PC-3 (cell line): Measurements from ENCODE around the gene CCDC28B. TPM values are rescaled to one million over a fixed set of nuclear protein-coding genes. Genes with fewer than 3 reads are reported as not detected.

Experiments
- ATAC-seq: fragments of 200-7000 bp; cut with Tn5 transposase; 2 replicates; pipeline ENCODE4 v1.9.1; 2020; ENCODE audit warnings: mild to moderate bottlenecking, moderate library complexity
- BruUV-seq: library from RNA; stranded (reverse); fragments of 400-500 nt; replicated peaks from 2 replicates; lab custom pipeline; 2021; lab: Mats Ljungman, UMichigan
- CTCF ChIA-PET: fragments of 300-600 bp; sonication (Branson Sonifier 250); formaldehyde crosslinking; loops from one replicate; lab custom pipeline; 2022; ENCODE audit warnings: antibody characterized with exemption; lab: Charles Lee
- POLR2A ChIA-PET: fragments of 300-600 bp; sonication (Branson Sonifier 250); formaldehyde crosslinking; loops from one replicate; lab custom pipeline; 2022; ENCODE audit warnings: antibody characterized with exemption; ENCODE audit not compliant: unreplicated experiment; lab: Charles Lee
- DNase-seq: peaks from one replicate; pipeline ENCODE4 v3.0.0-alpha.2; 2015
- H2AFZ ChIP-seq: fragments of 300-600 bp; sonication (generic); 2 replicates; pipeline ENCODE4 v1.6.0; 2016; ENCODE audit warnings: antibody characterized with exemption, low read length
- H3F3A ChIP-seq: fragments of 300-600 bp; sonication (generic); one replicate; pipeline ENCODE4 v1.6.0; 2017; ENCODE audit warnings: antibody characterized with exemption, low read length, control low read depth, mild to moderate bottlenecking; ENCODE audit not compliant: unreplicated experiment
- H3K27ac ChIP-seq: fragments of 300-600 bp; sonication (generic); 2 replicates; pipeline ENCODE4 v1.5.1; 2016; ENCODE audit warnings: mild to moderate bottlenecking, low read length
- H3K27me3 ChIP-seq: fragments of 300-600 bp; sonication (generic); 2 replicates; pipeline ENCODE4 v1.6.1; 2016; ENCODE audit warnings: low read length, mixed read lengths
- H3K36me3 ChIP-seq: fragments of 300-600 bp; sonication (generic); 2 replicates; pipeline ENCODE4 v1.6.1; 2016; ENCODE audit warnings: low read depth, mixed run types, low read length, mixed read lengths
- H3K4me1 ChIP-seq: fragments of 300-600 bp; sonication (generic); 2 replicates; pipeline ENCODE4 v1.5.1; 2016; ENCODE audit warnings: low read length; ENCODE audit not compliant: insufficient read depth
- H3K4me2 ChIP-seq: fragments of 300-600 bp; sonication (generic); 2 replicates; pipeline ENCODE4 v1.6.0; 2016; ENCODE audit warnings: low read length
- H3K4me3 ChIP-seq: fragments of 300-600 bp; sonication (generic); 2 replicates; pipeline ENCODE4 v1.5.1; 2016; ENCODE audit warnings: mild to moderate bottlenecking, low read length, mixed read lengths
- H3K79me2 ChIP-seq: fragments of 300-600 bp; sonication (generic); 2 replicates; pipeline ENCODE4 v1.6.1; 2017; ENCODE audit warnings: low read length, mixed read lengths
- H3K9ac ChIP-seq: fragments of 300-600 bp; sonication (generic); 2 replicates; pipeline ENCODE4 v1.6.0; 2016; ENCODE audit warnings: mild to moderate bottlenecking, low read length
- H3K9me2 ChIP-seq: fragments of 300-600 bp; sonication (generic); replicated peaks from 2 replicates; pipeline ENCODE4 v1.6.1; 2016; ENCODE audit warnings: mixed run types, low read length, mixed read lengths
- H3K9me3 ChIP-seq: fragments of 300-600 bp; sonication (generic); 2 replicates; pipeline ENCODE4 v1.6.1; 2016; ENCODE audit warnings: low read length, mixed read lengths
- H4K20me1 ChIP-seq: fragments of 300-600 bp; sonication (generic); 2 replicates; pipeline ENCODE4 v1.6.1; 2016; ENCODE audit warnings: low read length, mixed read lengths
- CTCF ChIP-seq: fragments of 300-600 bp; sonication (generic); conservative IDR thresholded peaks from 2 replicates; pipeline ENCODE4 v1.5.1; 2017; ENCODE audit warnings: antibody characterized with exemption, low read depth, mild to moderate bottlenecking, low read length
- EZH2 ChIP-seq: fragments of 300-600 bp; sonication (generic); IDR thresholded peaks from one replicate; pipeline ENCODE4 v1.6.1; 2017; ENCODE audit warnings: antibody characterized with exemption, mild to moderate bottlenecking, low read length; ENCODE audit not compliant: unreplicated experiment
- EZH2phosphoT487 ChIP-seq: fragments of 300-600 bp; sonication (generic); IDR thresholded peaks from 2 replicates; pipeline ENCODE4 v1.6.1; 2018; ENCODE audit warnings: mild to moderate bottlenecking, antibody characterized with exemption, low read length, borderline replicate concordance
- intact Hi-C: fragments of 100-400 bp; cut with micrococcal nuclease; formaldehyde crosslinking; loops from 2 replicates; pipeline ENCODE4 v1.9.0; 2023
- total RNA-seq: library from RNA; depleted of rRNA; stranded (reverse); fragments of >200 nt; gene quantifications from 2 replicates; pipeline ENCODE4 v1.2.3, GENCODE V29; 2014

The CCDC28B gene
- total RNA-seq, 1 experiment from 2014 or later: 4.7 TPM

- TF ChIP-seq CTCF: no peak
- no peak for TF ChIP-seq EZH2phosphoT487
- no peak for TF ChIP-seq EZH2
- Histone ChIP-seq H3K4me1 (peaks cover 18% of the 10 kb centered on the region), H3K79me2 (peaks cover 46% of the 10 kb centered on the region), H3K9me3 (no peaks in the 10 kb centered on the region), H2AFZ (peak within 1 kb of the TSS; percentile 81), H4K20me1 (peaks cover 12% of the 10 kb centered on the region; the same call in 1 of the 2 replicates), H3K9me2 (no peaks in the 10 kb centered on the region), H3F3A (no peaks in the 10 kb centered on the region), H3K4me3 (peak within 1 kb of the TSS; percentile 95), H3K36me3 (peaks cover 22% of the 10 kb centered on the region), H3K27me3 (no peaks in the 10 kb centered on the region), H3K9ac (peak within 1 kb of the TSS; percentile 95), H3K4me2 (peak within 1 kb of the TSS; percentile 86), H3K27ac (peak within 1 kb of the TSS; percentile 83)
- ChIA-PET POLR2A (interaction anchor here (0.5 to 0.7 kb wide), 6 partner anchors 31 to 788 kb away, joined by 3 to 11 read pairs (median 6); no protein-coding TSS in a partner anchor), CTCF (no interaction called here)
- peak; percentile 91 for DNase-seq
- ATAC-seq: peak; percentile 86
- intact Hi-C loops: loop anchor here (2.0 kb wide), 1 partner anchor 21 kb away; the partner anchor contains the start of gene CCDC28B
- BruUV-seq: no TSS peak
These were observed 20.8 kb upstream of the CCDC28B start, which contains the start of gene TXLNA for GRCh38 chr1:32179443-32180185. TXLNA (plus strand) TSS chr1:32179675; CDS start chr1:32180346, 671 bp downstream.

- peak overlapping the region; percentile 95 for H3K4me3 ChIP-seq
- peak overlapping the region; percentile 83 for H3K27ac ChIP-seq
- H3K79me2 ChIP-seq: peaks cover 52% of the 10 kb centered on the region
- peak overlapping the region; percentile 81 for H2AFZ ChIP-seq
- ChIA-PET POLR2A (interaction anchor here (0.5 to 0.6 kb wide), 2 partner anchors 86 to 787 kb away, joined by 3 to 4 read pairs; no protein-coding TSS in a partner anchor), CTCF (interaction anchor here (0.6 kb wide), 1 partner anchor 42 kb away, joined by 8 read pairs; no protein-coding TSS in a partner anchor)
- H3K9me2 ChIP-seq: no peaks in the 10 kb centered on the region
- H3K36me3 ChIP-seq: peaks cover 26% of the 10 kb centered on the region
- ATAC-seq (peak; percentile 48), DNase-seq (peak; percentile 33)
- H3K4me2 ChIP-seq: peak overlapping the region; percentile 86
- no peaks in the 10 kb centered on the region for H3F3A ChIP-seq
- intact Hi-C loops: loop anchor here (2.0 kb wide), 1 partner anchor 20 kb away; the partner anchor contains the start of gene CCDC28B
- peaks cover 18% of the 10 kb centered on the region for H3K4me1 ChIP-seq
- TF ChIP-seq EZH2 (no peak), CTCF (no peak), EZH2phosphoT487 (no peak)
- BruUV-seq: TSS peak; percentile 53
- no peaks in the 10 kb centered on the region for H3K9me3 ChIP-seq
- H3K9ac ChIP-seq: peak overlapping the region; percentile 95
- H4K20me1 ChIP-seq: peaks cover 12% of the 10 kb centered on the region; the same call in 1 of the 2 replicates
- no peaks in the 10 kb centered on the region for H3K27me3 ChIP-seq
These were observed 20.0 kb upstream of the CCDC28B start for GRCh38 chr1:32180186-32181060.
